K562 (cell line): Measurements from ENCODE around the gene VARS1. TPM values are rescaled to one million over a fixed set of nuclear protein-coding genes. Genes with fewer than 3 reads are reported as not detected.

ENCODE experiments used
- ARID3A ChIP-seq: IDR thresholded peaks from 2 replicates; pipeline ENCODE4 v1.6.1; 2012; ENCODE audit warnings: low read depth, low read length, improper control_type of control experiment, borderline replicate concordance
- CCNT2 ChIP-seq: IDR thresholded peaks from 2 replicates; pipeline ENCODE4 v1.6.1; 2011; ENCODE audit warnings: borderline replicate concordance, low read depth, mild to moderate bottlenecking, moderate library complexity, mixed read lengths, low read length; ENCODE audit not compliant: insufficient read length; ENCODE audit errors: extremely low read depth
- FUS ChIP-seq: fragments of 200-400 bp; formaldehyde crosslinking; optimal IDR thresholded peaks from 2 replicates; pipeline ENCODE3; 2017; ENCODE audit warnings: low read depth, low read length
- GTF3C2 ChIP-seq: IDR thresholded peaks from 3 replicates; pipeline ENCODE4 v1.6.1; 2011; ENCODE audit warnings: borderline replicate concordance, mild to moderate bottlenecking, moderate library complexity; ENCODE audit not compliant: insufficient read length; ENCODE audit errors: extremely low read depth
- HNRNPK ChIP-seq: fragments of 200-400 bp; formaldehyde crosslinking; IDR thresholded peaks from one replicate; pipeline ENCODE4 v1.6.1; 2018; ENCODE audit warnings: mild to moderate bottlenecking, low read depth, low read length; ENCODE audit not compliant: poor library complexity, severe bottlenecking
- KAT7 ChIP-seq: sonication (generic); formaldehyde crosslinking; IDR thresholded peaks from 2 replicates; pipeline ENCODE4 v1.8.0; 2022; ENCODE audit warnings: missing genetic modification reagents, mild to moderate bottlenecking, borderline replicate concordance
- MCM3 ChIP-seq: fragments of 450-650 bp; IDR thresholded peaks from 2 replicates; pipeline ENCODE4 v1.6.1; 2016
- NFYB ChIP-seq: IDR thresholded peaks from 2 replicates; pipeline ENCODE4 v1.6.1; 2011; ENCODE audit warnings: mild to moderate bottlenecking, moderate library complexity; ENCODE audit not compliant: insufficient read length; ENCODE audit errors: extremely low read depth
- NR4A1 ChIP-seq, 2 experiments: fragments of 250-450 bp in 1 of 2; fragments of 450-650 bp in 1 of 2; sonication (Bioruptor Pico) in 1 of 2; IDR thresholded peaks; 2 replicates each; pipeline versions ENCODE4 v1.4.0 to v1.6.1; 2016 to 2020; ENCODE audit warnings: mild to moderate bottlenecking in 2 of 2, missing compliant biosample characterization in 1 of 2, missing genetic modification characterization in 1 of 2, moderate library complexity in 1 of 2
- POLR2B ChIP-seq: fragments of 450-650 bp; IDR thresholded peaks from 2 replicates; pipeline ENCODE4 v1.6.1; 2018; ENCODE audit warnings: low read depth; ENCODE audit not compliant: partially characterized antibody
- PRPF4 ChIP-seq: fragments of 200-400 bp; formaldehyde crosslinking; IDR thresholded peaks from one replicate; pipeline ENCODE4 v1.6.1; 2017; ENCODE audit warnings: low read length, low read depth, mild to moderate bottlenecking; ENCODE audit not compliant: insufficient read depth, poor library complexity, severe bottlenecking
- SMAD4 ChIP-seq: fragments of 250-450 bp; sonication (Bioruptor Pico); conservative IDR thresholded peaks from 2 replicates; pipeline ENCODE4 v1.8.0; 2021; ENCODE audit warnings: inconsistent platforms, mild to moderate bottlenecking, moderate library complexity
- SRSF3 ChIP-seq: fragments of 200-400 bp; formaldehyde crosslinking; IDR thresholded peaks from 2 replicates; pipeline ENCODE4 v1.6.1; 2016; ENCODE audit warnings: mild to moderate bottlenecking, low read length, moderate library complexity; ENCODE audit not compliant: insufficient read depth
- ZNF263 ChIP-seq: sonication (generic); formaldehyde crosslinking; IDR thresholded peaks from 2 replicates; pipeline ENCODE4 v1.8.0; 2022; ENCODE audit warnings: mild to moderate bottlenecking, missing genetic modification reagents, borderline replicate concordance
- polyA plus RNA-seq, 8 experiments: library from polyadenylated mRNA; depleted of rRNA in 4 of 8; stranded (reverse) in 5 of 8; unstranded in 3 of 8; fragments of >200 nt; fragmentation: Nextera tagmentation in 2 of 8; fragmentation: Illumina TruSeq in 1 of 8; extraction: Ambion mirVana in 2 of 8; extraction: Trizol in 1 of 8; gene quantifications; 2 replicates each; pipeline versions ENCODE4 v1.2.1 to v1.2.3, GENCODE V29; 2011 to 2014; ENCODE audit warnings: inconsistent platforms in 1 of 8, missing spikeins in 1 of 8
- total RNA-seq, 7 experiments: library from RNA; depleted of rRNA in 6 of 7; stranded (reverse); fragments of >200 nt in 6 of 7; fragmentation: Illumina TruSeq in 2 of 7; extraction: Trizol in 2 of 7; gene quantifications; 2 replicates each; pipeline versions ENCODE4 v1.2.1 to v1.2.3, GENCODE V29; 2011 to 2021; ENCODE audit warnings: low replicate concordance in 1 of 7
- TF ChIP-seq, protein P1 (sequence below): fragments of 250-450 bp; sonication (Bioruptor Pico); IDR thresholded peaks from 2 replicates; pipeline ENCODE4 v1.4.0; 2020; ENCODE audit warnings: borderline replicate concordance

VARS1 gene
- total and polyA plus RNA-seq, 9 of the 15 experiments (the other 6 are each of a cell fraction or from before 2014, with no cell fraction given) = 2.9 to 488 (median 130) TPM

DNA sequence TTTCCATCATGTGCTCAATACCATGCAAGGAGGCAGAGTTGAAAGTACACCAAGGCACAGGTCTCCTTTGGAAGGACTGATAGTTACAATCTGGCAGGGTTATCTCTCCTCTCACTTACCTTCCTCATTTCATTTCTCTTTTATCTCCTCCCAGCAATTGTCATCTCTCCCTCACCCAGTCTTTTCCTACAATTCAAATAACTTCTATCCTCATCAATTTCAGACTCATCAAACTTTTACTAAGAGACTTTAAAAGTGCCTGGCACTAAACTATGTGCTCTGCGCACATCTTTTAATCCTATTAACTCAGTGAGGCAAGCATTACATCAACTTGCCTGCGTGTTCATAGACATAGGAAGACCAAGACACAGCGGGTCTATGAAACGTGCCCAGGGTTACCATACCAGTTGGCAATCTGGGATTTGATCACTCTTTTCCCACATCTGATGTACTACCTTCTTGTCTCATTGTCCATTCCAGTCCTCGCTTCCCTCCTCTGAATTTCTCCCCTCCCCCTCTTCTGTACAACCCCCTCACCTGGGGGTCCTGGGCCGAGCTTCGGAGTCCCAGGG lies 1.2 kb downstream of the VARS1 start (continued):
- TF ChIP-seq SRSF3 (no peak), MCM3 (no peak), SMAD4 (no peak; the same call in none of the 2 replicates), NR4A1 (CRISPR knock-in tag; IDR thresholded peaks at IDR 0.05) (no peak), NR4A1 (tag; IDR thresholded peaks at IDR 0.05) (no peak), PRPF4 (no peak), KAT7 (CRISPR knock-in tag) (no peak), NFYB (no peak), ZNF263 (no peak; the same call in 1 of the 2 replicates), FUS (no peak), HNRNPK (no peak), CCNT2 (no peak), GTF3C2 (no peak), ARID3A (no peak), POLR2B (no peak)
- TF ChIP-seq, protein P1, sequence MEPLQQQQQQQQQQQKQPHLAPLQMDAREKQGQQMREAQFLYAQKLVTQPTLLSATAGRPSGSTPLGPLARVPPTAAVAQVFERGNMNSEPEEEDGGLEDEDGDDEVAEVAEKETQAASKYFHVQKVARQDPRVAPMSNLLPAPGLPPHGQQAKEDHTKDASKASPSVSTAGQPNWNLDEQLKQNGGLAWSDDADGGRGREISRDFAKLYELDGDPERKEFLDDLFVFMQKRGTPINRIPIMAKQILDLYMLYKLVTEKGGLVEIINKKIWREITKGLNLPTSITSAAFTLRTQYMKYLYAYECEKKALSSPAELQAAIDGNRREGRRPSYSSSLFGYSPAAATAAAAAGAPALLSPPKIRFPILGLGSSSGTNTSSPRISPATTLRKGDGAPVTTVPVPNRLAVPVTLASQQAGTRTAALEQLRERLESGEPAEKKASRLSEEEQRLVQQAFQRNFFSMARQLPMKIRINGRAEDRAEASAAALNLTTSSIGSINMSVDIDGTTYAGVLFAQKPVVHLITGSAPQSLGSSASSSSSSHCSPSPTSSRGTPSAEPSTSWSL (CRISPR knock-in tag) = no peak
